GM21367 (cell line): Measurements from ENCODE around the gene SLC7A14.

Experiments
- ATAC-seq: cut with Tn5 transposase; IDR thresholded peaks from one replicate; pipeline ENCODE4 v1.9.1; 2021; ENCODE audit not compliant: unreplicated experiment

SLC7A14 gene

DNA sequence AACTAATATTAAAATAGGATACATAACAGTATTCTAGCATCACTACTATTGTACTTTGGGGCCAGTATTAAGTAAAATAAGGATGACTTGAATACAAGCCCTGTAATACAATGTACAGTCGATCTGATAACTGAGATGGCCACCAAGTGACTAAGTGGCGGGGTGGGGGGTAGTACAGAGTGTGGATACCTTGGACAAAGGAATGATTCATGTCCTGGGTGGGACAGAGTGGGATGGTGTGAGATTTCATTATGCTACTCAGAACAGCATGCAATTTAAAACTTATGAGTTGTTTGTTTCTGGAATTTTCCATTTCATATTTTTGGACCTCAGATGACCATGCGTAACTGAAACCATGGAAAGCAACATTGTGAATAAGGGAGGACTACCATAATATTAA, 46.0 kb downstream of the SLC7A14 start:
- ATAC-seq, result no peak

DNA sequence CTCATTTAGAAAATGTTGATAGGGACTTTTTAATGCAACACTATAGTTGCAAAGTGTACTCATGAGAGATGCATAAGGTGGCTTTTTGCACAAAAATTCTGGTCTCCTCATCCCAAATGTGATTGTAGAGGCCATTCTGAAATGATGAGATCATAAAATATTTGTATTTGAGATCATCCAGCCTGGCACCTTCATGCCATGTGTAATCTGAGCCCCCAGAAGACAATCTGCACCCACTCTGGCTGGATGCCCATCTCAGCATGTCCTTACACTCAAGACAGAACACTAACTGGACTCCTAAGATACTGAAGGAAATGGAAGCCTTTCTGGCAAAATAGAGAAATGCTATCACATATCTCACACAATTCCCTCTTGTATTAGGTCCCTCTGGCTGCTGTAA, 49.2 kb downstream of the SLC7A14 start:
- no peak for ATAC-seq

DNA sequence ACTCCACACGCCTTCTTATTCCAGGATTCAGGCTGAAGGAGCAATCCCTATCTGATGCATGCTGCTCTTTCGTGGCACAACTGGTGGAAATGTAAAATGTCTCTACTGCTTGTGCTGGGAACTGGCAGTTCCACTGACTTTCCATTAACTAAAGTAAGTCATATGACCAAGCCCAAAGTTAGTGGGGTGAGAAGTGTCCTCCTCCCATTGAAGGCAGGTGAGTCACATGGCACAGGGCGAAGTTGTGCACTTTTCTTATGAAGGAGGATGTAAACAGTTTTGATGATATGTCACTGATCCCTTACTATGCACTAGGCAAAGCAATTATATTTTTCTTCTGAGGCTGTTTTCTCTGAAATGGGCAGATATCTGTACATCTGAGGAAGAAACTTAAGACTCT, 51.6 kb downstream of the SLC7A14 start:
- no peak for ATAC-seq

DNA sequence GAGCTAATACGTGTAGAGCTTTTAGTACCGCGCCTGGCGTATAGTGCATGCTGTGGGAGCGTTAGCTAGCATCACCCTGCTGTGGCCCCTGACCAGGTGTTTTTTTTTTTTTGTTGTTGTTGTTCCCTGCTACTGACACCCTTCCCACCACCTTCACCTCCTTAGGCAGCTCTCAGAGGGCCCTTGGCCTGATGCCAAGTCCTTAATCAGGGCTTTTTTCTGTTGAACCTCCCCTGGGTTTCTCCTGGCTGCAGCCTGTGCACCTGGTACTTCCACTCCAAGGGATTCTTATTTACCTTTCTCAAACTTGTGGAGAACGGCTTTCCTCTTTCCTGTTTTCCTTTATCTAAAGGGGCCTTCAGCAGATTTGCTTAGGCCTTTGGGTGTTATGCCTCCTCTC, 53.3 kb downstream of the SLC7A14 start:
- no peak for ATAC-seq

DNA sequence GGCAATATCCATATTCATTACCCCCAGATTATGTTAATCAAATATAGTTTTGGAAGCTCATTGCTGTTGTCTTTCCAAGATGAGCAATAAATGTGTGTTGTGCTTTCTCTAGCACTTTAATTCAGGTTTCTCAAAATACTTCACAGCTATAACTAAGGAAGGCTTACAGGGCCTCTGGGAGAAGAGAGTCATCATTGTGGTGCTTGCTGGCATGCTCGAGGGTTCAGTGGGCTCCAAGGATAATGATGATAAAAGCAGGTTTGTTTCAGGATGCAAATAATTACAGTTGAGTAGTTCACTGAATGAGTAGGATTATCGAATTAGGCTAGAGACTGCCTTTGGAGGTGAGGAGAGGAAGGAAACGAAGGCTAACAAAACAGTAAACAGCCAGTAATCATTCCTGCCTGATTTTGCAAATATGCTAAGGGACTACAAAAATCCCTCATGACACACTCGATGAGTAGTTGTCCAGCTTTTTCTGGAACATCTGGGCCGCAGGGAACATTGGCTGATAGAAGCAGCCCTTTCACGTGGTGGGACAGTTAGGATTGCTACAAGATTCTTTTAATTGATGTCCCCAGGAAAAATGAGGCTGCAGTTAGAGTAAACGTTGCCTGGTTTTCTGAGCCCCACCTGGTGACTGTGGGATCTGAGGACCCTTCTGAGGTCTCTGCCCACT, 54.1 kb downstream of the SLC7A14 start:
- no peak for ATAC-seq

GRCh38 chr3:170531054-170531453, 54.8 kb downstream of the SLC7A14 start:
- ATAC-seq, result no peak

- no peak for ATAC-seq
Measured at GRCh38 chr3:170529912-170530311, 56.0 kb downstream of the SLC7A14 start.

DNA sequence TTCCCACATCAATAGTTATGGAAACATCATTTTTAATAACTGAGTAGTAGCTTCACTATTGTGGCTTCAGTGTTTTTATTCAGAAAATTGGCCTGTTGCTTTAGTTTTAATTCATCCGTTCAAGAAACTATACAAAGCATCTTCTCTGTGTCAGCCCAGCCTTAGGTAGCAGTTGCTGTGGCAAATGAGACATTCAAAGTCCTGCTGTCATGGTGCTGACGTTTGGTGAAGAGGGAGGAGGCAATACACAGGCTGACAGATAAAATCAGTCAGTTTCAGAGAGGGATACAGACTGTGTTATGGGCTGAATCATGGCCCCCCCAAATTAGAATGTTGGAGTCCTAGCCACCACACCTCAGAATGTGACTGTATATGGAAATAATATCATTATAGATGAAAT, 56.5 kb downstream of the SLC7A14 start:
- no peak for ATAC-seq

GRCh38 chr3:170528726-170529125, 57.1 kb downstream of the SLC7A14 start:
- no peak for ATAC-seq

- ATAC-seq, result no peak
Measured at GRCh38 chr3:170524073-170524472, 61.8 kb downstream of the SLC7A14 start.

GRCh38 chr3:170523248-170523647, 62.6 kb downstream of the SLC7A14 start:
- no peak for ATAC-seq

- ATAC-seq, result no peak
Measured at GRCh38 chr3:170522201-170522600, 63.7 kb downstream of the SLC7A14 start.

DNA sequence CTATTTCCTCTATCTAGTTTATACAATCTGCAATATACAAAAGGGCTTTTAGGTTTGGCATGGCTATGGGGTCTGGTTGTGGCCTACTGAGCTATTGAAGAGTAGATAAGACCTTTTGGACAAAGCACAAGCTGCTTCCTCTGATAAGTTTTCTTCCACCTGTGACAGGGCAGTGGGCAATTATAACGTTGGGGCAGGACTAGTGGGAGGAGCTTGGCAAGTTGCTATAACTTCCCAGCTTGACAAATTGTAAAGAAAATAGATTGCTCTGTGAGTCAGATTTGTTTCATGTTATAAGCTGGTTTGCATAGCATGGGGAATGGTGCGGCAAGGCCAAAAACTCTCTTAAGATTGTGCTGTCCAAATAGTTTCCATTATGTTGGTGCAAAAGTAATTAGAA, 64.9 kb downstream of the SLC7A14 start:
- ATAC-seq, result no peak

- ATAC-seq, result no peak
Measured at GRCh38 chr3:170517242-170517945, 68.5 kb downstream of the SLC7A14 start.

DNA sequence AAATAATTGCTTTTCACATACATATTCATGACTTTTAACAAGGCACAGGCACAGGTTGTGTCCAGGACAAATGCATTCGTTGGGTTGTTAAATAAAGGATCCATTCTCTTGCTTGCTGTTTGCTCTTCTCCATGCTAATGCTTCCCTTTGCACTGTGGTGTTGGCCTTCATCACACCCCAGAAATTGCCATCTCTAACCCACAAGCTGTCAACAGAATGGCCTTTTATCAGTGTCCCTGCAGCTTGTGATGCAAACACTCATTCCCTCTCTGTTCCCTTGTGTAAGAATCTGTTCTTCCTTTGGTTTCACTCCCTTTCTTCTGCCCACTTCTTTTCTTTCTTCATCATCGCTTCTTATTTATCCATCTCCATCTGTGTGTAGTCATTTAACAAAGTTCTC, 72.2 kb downstream of the SLC7A14 start:
- no peak for ATAC-seq

- no peak for ATAC-seq
Measured at GRCh38 chr3:170511371-170511770, 74.5 kb downstream of the SLC7A14 start.

- ATAC-seq, result no peak
Measured at GRCh38 chr3:170508839-170509238, 77.0 kb downstream of the SLC7A14 start.

GRCh38 chr3:170508291-170508690, 77.6 kb downstream of the SLC7A14 start:
- ATAC-seq, result no peak

DNA sequence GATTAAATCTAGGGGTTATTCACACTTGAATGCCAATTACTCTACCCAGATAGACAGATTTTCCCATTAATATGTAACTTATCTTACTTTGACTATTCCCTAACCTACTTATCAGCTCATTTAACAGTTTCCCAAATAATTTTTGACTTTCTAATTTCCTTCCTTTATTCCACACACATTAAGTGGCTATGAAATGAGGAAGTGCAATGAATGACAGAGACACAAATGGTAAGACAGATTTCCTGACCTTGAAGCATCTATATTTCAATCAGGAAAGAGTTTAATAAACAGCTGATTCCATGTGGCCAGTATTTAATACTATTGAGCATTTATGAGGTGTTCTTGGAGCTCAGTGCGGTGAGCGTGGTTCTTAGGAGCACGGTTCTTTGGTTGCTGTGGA, 78.8 kb downstream of the SLC7A14 start:
- ATAC-seq, result no peak

DNA sequence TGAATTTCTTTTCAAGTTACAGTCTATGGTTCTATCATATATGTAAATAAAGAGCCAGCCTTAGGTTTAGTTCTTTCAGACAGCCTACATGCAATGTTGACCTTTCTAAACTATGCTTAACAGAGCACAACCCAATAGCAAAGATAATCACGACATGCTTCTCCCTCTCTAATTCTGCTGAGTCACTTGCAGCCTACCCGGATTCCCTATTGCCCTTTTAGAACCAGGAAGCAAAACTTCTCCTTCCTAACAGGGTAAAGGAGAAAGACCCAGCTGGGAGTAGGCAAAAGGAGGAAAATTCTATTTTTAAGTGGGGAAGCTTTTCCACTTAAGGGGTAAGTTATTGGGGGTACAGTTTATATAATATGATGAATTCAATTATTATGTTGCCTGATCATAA, 79.3 kb downstream of the SLC7A14 start:
- ATAC-seq, result no peak

GRCh38 chr3:170502297-170502696, 83.6 kb downstream of the SLC7A14 start:
- ATAC-seq, result no peak

- ATAC-seq, result no peak
Measured at GRCh38 chr3:170500995-170501394, 84.9 kb downstream of the SLC7A14 start.

- ATAC-seq, result no peak
Measured at GRCh38 chr3:170500462-170500861, 85.4 kb downstream of the SLC7A14 start.
